Measurements from ENCODE around the gene TMEM92.

Gene TMEM92

DNA sequence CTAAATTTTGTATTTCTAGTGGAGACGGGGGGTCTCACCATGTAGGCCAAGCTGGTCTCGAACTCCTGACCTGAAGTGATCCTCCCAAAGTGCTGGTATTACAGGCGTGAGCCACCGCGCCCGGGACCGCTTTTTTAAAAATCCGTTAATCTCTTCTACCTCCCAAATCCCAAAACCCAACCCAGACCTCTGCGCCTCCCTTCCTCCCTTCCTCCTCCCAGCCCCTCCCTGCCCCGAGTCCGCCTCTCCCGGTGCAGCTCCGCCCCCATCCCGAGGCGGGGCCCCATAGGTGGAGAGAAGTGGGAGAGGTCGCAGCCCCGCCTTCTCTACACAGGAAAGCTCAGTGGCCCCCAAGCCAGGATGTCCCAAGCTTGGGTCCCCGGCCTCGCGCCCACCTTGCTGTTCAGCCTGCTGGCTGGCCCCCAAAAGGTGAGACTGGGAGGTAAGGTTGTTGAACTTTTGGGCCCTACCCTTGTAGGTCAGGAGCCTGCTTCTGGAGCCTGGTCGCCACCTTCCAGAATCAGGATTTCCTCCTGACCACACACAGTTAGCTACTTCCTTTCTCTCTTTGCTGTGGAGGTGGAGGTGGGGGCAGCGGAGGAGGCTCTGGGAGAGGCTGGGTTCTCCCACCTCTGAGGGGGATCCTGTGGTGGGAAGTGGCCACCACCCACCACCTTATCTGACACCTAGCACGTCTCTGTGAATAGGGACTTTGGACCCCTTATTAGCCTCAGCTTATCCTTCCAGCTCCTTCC lies at the start of gene TMEM92:
Gene TMEM92, plus strand, starts transcription at position 325 of the 755 bp plus-strand sequence. Its CDS starts 36 bp downstream, at position 361.
- in situ Hi-C loops (cut with MboI; ENCODE audit: low sequenced_read_pairs): no loop called here

GRCh38 chr17:50225701-50226240 lies 48.5 kb upstream of the TMEM92 start:
- in situ Hi-C loops (cut with MboI; ENCODE audit: low sequenced_read_pairs): no loop called here

DNA sequence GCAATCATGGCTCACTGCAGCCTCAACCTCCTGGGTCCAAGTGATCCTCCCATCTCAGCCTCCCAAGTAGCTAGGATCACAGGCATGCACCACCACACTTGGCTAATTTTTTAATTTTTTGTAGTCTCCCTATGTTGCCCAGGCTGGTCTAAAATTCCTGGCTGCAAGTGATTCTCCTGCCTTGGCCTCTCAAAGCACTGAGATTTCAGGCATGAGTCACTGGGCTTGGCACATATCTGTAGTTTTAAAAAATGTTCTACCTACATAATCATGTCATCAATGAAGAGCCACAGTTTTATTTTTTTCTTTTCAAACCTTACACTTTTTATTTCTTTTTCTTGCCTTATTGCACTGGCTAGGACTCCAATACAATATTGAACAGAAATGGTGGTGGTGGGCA lies 39.7 kb upstream of the TMEM92 start:
- in situ Hi-C loops (cut with MboI; ENCODE audit: low sequenced_read_pairs): no loop called here

- in situ Hi-C loops (cut with MboI; ENCODE audit: low sequenced_read_pairs): no loop called here
Observed at GRCh38 chr17:50237901-50238300, 36.4 kb upstream of the TMEM92 start.

GRCh38 chr17:50238601-50239280 lies 35.5 kb upstream of the TMEM92 start:
- in situ Hi-C loops (cut with MboI; ENCODE audit: low sequenced_read_pairs): no loop called here

GRCh38 chr17:50239937-50240336 lies 34.3 kb upstream of the TMEM92 start:
- in situ Hi-C loops (cut with MboI; ENCODE audit: low sequenced_read_pairs): no loop called here

- in situ Hi-C loops (cut with MboI; ENCODE audit: low sequenced_read_pairs): no loop called here
Observed at GRCh38 chr17:50240851-50241250, 33.4 kb upstream of the TMEM92 start.

- in situ Hi-C loops (cut with MboI; ENCODE audit: low sequenced_read_pairs): no loop called here
Observed at GRCh38 chr17:50241431-50241830, 32.8 kb upstream of the TMEM92 start.

GRCh38 chr17:50244771-50245170 lies 29.5 kb upstream of the TMEM92 start:
- in situ Hi-C loops (cut with MboI; ENCODE audit: low sequenced_read_pairs): no loop called here

GRCh38 chr17:50248255-50248654 lies 26.0 kb upstream of the TMEM92 start:
- in situ Hi-C loops (cut with MboI; ENCODE audit: low sequenced_read_pairs): no loop called here

- in situ Hi-C loops (cut with MboI; ENCODE audit: low sequenced_read_pairs): no loop called here
Observed at GRCh38 chr17:50252781-50253180, 21.5 kb upstream of the TMEM92 start.

DNA sequence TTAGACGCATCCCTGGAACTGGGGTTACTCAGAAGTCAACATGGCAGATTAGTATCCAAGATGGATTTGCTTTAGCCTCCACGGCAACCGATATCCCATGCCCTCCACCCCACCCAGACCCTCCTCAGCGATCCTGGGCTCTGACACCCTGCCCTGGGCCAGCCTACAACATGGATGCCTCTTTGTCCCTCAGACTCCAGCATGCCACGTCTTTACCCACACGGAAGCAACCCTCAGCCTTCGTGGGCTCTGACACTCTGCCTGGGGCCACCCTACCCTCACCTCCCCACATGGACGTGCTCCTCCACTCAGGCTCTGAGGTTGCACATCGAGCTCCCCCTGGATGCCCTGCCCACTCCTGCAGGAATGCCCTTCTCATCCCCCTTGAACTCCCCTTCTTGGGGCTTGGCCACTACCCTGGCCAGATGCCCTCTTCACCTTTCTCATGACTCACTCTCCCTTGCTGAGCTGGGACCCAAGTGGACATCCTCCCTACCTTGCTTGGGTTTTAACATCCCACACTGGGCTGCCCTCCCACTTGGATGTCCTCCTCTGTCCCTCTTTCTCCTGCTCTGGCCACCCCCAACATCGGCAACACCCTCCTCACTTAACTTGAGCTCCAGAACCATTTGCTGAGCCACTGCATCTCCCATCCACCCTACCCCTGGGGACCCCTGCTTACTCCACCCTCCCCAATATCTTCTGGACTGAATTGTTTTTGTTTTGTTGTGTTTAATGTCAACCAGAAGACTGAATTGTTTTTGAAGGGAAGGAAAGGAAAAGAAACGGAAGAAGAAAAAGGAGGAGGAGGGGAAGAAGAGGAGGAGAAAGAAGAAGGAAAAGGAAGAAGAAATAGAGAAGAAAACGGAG lies 18.3 kb upstream of the TMEM92 start:
- in situ Hi-C loops (cut with MboI; ENCODE audit: low sequenced_read_pairs): no loop called here

- in situ Hi-C loops (cut with MboI; ENCODE audit: low sequenced_read_pairs): no loop called here
Observed at GRCh38 chr17:50256826-50257618, 17.2 kb upstream of the TMEM92 start.

GRCh38 chr17:50257676-50258224 lies 16.5 kb upstream of the TMEM92 start:
- in situ Hi-C loops (cut with MboI; ENCODE audit: low sequenced_read_pairs): no loop called here

DNA sequence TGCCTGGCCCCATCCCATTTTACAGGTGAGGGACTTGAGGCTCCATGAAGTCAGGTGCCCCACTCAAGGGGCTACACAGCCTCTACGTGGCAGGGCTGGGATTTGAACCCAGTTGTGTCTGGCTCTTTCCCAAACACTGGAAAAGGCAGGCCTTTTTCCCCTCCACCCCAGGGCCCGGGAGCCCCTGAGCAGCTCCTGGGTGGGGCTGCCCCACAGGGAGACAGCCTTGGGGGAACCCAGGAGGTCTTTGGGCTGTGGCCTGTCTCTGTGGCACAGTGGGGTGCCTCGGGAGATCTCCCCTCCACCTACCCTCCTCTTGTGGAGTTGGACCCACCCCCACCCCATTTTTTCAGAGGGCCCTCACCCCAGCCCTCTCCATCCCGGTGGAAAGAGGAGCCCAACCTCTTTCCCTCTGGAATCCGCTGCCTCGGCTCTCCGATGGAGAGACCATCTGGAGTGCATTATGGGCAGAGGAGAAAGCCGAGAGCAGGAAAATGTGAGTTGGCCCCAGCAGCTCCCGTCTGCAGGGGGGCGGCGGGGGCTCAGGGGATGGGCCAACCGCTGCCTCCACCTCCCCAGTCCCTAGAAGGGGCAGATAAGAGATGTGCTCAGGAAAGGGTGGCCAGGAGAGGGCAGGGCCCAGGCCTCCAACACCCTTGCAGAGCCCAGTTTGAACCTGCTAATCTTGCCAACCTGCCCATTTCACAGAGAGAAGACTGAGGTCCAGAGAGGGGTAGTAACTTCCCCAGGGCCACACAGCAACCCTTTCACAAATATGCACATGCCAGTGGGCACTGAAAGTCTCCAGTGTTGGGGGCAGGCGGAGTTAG lies 15.4 kb upstream of the TMEM92 start:
- in situ Hi-C loops (cut with MboI; ENCODE audit: low sequenced_read_pairs): no loop called here

DNA sequence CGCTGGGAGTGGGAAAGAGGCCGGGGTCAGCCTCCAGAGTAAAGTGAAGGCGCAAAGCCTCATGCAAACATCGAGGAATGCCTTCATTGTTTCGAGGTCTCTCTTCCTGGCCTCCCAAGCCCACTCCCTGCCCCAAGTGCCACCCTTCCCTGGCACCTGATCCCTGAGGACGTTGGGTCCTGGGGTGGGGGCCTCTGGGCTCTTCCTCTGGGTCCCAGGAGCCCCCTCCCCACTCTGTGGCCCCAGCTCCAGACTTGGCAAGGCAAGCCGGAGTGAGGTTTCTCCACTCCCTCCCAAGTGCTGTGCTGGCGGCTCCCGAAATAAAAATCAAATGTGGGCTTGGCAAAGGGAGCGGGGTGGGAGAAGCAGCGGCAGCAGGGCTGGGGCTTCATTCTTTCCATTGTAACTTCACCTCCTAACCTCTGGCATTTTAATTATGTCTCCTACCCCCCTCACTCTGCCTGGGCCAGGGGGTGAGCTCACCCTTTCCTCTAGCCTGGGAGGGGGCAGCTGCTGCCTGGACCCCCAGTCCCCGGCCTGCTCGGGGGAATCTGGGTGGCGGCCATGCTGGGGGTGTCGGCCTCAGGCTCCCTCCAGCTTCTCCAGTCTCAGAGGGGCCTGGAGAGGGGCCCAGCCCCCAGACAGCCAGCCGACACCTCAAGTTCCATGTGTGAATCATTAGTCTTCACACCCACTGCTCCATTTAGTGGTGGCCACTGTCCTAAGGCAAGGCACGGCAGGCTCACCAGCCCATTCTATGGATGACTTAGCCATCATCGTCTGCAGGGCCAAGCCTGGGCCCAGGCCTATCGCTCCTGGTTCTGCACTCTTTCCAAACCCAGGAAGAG lies 14.6 kb upstream of the TMEM92 start:
- in situ Hi-C loops (cut with MboI; ENCODE audit: low sequenced_read_pairs): no loop called here

- in situ Hi-C loops (cut with MboI; ENCODE audit: low sequenced_read_pairs): no loop called here
Observed at GRCh38 chr17:50260501-50260911, 13.8 kb upstream of the TMEM92 start.

All from hTERT RPE-1 (cell line).